Activated T-cell treated with anti-CD3 and anti-CD28 coated beads, Interleukin-2, amount 50 U/mL, for 72 hours (primary cell): ENCODE data around the gene KCNMB4. TPM values are rescaled to one million over a fixed set of nuclear protein-coding genes. Genes with fewer than 3 reads are reported as not detected.

Experiments used
- ATAC-seq, 2 donors: fragments of 150-1000 bp; cut with Tn5 transposase; replicated peaks in 1 of 2; 2 replicates each; pipeline ENCODE4 v1.10.0; 2021; ENCODE audit warnings: moderate library complexity in 2 of 2, mild to moderate bottlenecking in 1 of 2
- DNase-seq, 2 donors: peaks; one replicate each; pipeline ENCODE4 v3.0.0; 2021 to 2022; ENCODE audit warnings: mixed read lengths in 1 of 2
- H3K27ac Mint-ChIP-seq: one replicate; pipeline ENCODE4 v1.8.0; 2022; ENCODE audit warnings: mild to moderate bottlenecking, moderate library complexity, mixed read lengths
- H3K27me3 Mint-ChIP-seq: one replicate; pipeline ENCODE4 v1.8.0; 2022; ENCODE audit warnings: low read depth, mixed read lengths
- H3K36me3 Mint-ChIP-seq, 2 donors: one replicate each; pipeline ENCODE4 v1.8.0; 2022; ENCODE audit warnings: mixed read lengths in 2 of 2, mild to moderate bottlenecking in 1 of 2; ENCODE audit not compliant: insufficient read depth in 2 of 2
- H3K4me1 Mint-ChIP-seq: one replicate; pipeline ENCODE4 v1.8.0; 2022; ENCODE audit warnings: low read depth, mixed read lengths
- H3K4me3 Mint-ChIP-seq, 2 donors: one replicate each; pipeline ENCODE4 v1.8.0; 2022; ENCODE audit warnings: mild to moderate bottlenecking in 2 of 2, mixed read lengths in 2 of 2, moderate library complexity in 2 of 2
- H3K9me3 Mint-ChIP-seq, 2 donors: one replicate each; pipeline ENCODE4 v1.8.0; 2022; ENCODE audit warnings: mixed read lengths in 2 of 2
- total RNA-seq, 2 donors: library from RNA; stranded (reverse); gene quantifications; one replicate each; pipeline ENCODE4 v1.2.3, GENCODE V29; 2022

Gene KCNMB4
- 1 to 10 TPM; 1.6 to 2.2 TPM for total RNA-seq

GRCh38 chr12:70365648-70366518 lies at the start of gene KCNMB4:
KCNMB4 (plus strand) TSS chr12:70366290; CDS start chr12:70366735, 445 bp downstream.
- ATAC-seq (peak; percentile 90 to 92), DNase-seq (peak; percentile 86 to 87)
- Mint-ChIP-seq H3K4me3 (peak within 1 kb of the TSS; percentile 95 to 97), H3K36me3 (peaks cover 0 to 3% of the 10 kb centered on the region in 2 donors), H3K27ac (peak within 1 kb of the TSS; percentile 54), H3K27me3 (peaks cover 14% of the 10 kb centered on the region), H3K4me1 (peaks cover 29% of the 10 kb centered on the region), H3K9me3 (no peaks in the 10 kb centered on the region)

GRCh38 chr12:70317781-70318180 lies 48.3 kb upstream of the KCNMB4 start:
- Mint-ChIP-seq H3K27me3 (no peaks in the 10 kb centered on the region), H3K9me3 (no peaks in the 10 kb centered on the region), H3K36me3 (peaks cover 0 to 5% of the 10 kb centered on the region in 2 donors), H3K27ac (peak overlapping the region; percentile 10), H3K4me1 (peaks cover 27% of the 10 kb centered on the region), H3K4me3 (no peak overlapping the region)
- DNase-seq = no peak
- peak; percentile 45 to 67 for ATAC-seq

GRCh38 chr12:70319605-70320004 lies 46.5 kb upstream of the KCNMB4 start:
- H3K36me3 Mint-ChIP-seq = peaks cover 0 to 2% of the 10 kb centered on the region in 2 donors
- no peaks in the 10 kb centered on the region for H3K9me3 Mint-ChIP-seq
- H3K27me3 Mint-ChIP-seq = no peaks in the 10 kb centered on the region
- no peak overlapping the region for H3K4me3 Mint-ChIP-seq
- peaks cover 21% of the 10 kb centered on the region for H3K4me1 Mint-ChIP-seq
- H3K27ac Mint-ChIP-seq = no peak overlapping the region
- DNase-seq = no peak
- ATAC-seq = no peak

- DNase-seq = no peak
- Mint-ChIP-seq H3K4me3 (no peak overlapping the region), H3K36me3 (peaks cover 0 to 2% of the 10 kb centered on the region in 2 donors), H3K27ac (no peak overlapping the region), H3K4me1 (peaks cover 21% of the 10 kb centered on the region), H3K27me3 (no peaks in the 10 kb centered on the region), H3K9me3 (no peaks in the 10 kb centered on the region)
- ATAC-seq = no peak
Measured at GRCh38 chr12:70321191-70321590, 44.9 kb upstream of the KCNMB4 start.

- no peak overlapping the region for H3K27ac Mint-ChIP-seq
- ATAC-seq (no peak), DNase-seq (no peak)
- peaks cover 2 to 5% of the 10 kb centered on the region in 2 donors for H3K9me3 Mint-ChIP-seq
- no peaks in the 10 kb centered on the region for H3K27me3 Mint-ChIP-seq
- no peak overlapping the region for H3K4me3 Mint-ChIP-seq
- H3K36me3 Mint-ChIP-seq = peaks cover 4 to 8% of the 10 kb centered on the region in 2 donors
- peaks cover 8% of the 10 kb centered on the region for H3K4me1 Mint-ChIP-seq
Measured at GRCh38 chr12:70327541-70327940, 38.5 kb upstream of the KCNMB4 start.

GRCh38 chr12:70329728-70330127 lies 36.4 kb upstream of the KCNMB4 start:
- H3K27ac Mint-ChIP-seq = no peak overlapping the region
- peaks cover 8% of the 10 kb centered on the region for H3K4me1 Mint-ChIP-seq
- ATAC-seq (no peak), DNase-seq (no peak)
- no peak overlapping the region for H3K4me3 Mint-ChIP-seq
- H3K27me3 Mint-ChIP-seq = no peaks in the 10 kb centered on the region
- H3K9me3 Mint-ChIP-seq = peaks cover 2 to 5% of the 10 kb centered on the region in 2 donors
- H3K36me3 Mint-ChIP-seq = peaks cover 4 to 10% of the 10 kb centered on the region in 2 donors

- ATAC-seq (no peak), DNase-seq (no peak)
- Mint-ChIP-seq H3K27ac (no peak overlapping the region), H3K4me1 (peaks cover 8% of the 10 kb centered on the region), H3K27me3 (no peaks in the 10 kb centered on the region), H3K9me3 (peaks cover 2 to 5% of the 10 kb centered on the region in 2 donors), H3K36me3 (peaks cover 4 to 14% of the 10 kb centered on the region in 2 donors), H3K4me3 (no peak overlapping the region)
Measured at GRCh38 chr12:70330158-70330557, 35.9 kb upstream of the KCNMB4 start.

GRCh38 chr12:70332236-70332635 lies 33.9 kb upstream of the KCNMB4 start:
- H3K36me3 Mint-ChIP-seq = peaks cover under 1 to 11% of the 10 kb centered on the region in 2 donors
- no peak for DNase-seq
- H3K9me3 Mint-ChIP-seq = peaks cover 0 to 2% of the 10 kb centered on the region in 2 donors
- no peak overlapping the region for H3K4me3 Mint-ChIP-seq
- ATAC-seq = no peak
- peaks cover 8% of the 10 kb centered on the region for H3K4me1 Mint-ChIP-seq
- H3K27me3 Mint-ChIP-seq = no peaks in the 10 kb centered on the region
- H3K27ac Mint-ChIP-seq = no peak overlapping the region

- DNase-seq (no peak), ATAC-seq (no peak)
- Mint-ChIP-seq H3K27ac (no peak overlapping the region), H3K27me3 (no peaks in the 10 kb centered on the region), H3K4me1 (peaks cover 8% of the 10 kb centered on the region), H3K4me3 (no peak overlapping the region), H3K9me3 (peaks cover 0 to 2% of the 10 kb centered on the region in 2 donors), H3K36me3 (peaks cover 9 to 24% of the 10 kb centered on the region in 2 donors)
Measured at GRCh38 chr12:70334742-70335141, 31.3 kb upstream of the KCNMB4 start.

GRCh38 chr12:70338531-70338930 lies 27.6 kb upstream of the KCNMB4 start:
- no peaks in the 10 kb centered on the region for H3K4me1 Mint-ChIP-seq
- ATAC-seq = no peak

GRCh38 chr12:70351076-70351475 lies 15.0 kb upstream of the KCNMB4 start:
- Mint-ChIP-seq H3K36me3 (peaks cover 1 to 17% of the 10 kb centered on the region in 2 donors), H3K27ac (no peak overlapping the region), H3K4me1 (no peaks in the 10 kb centered on the region), H3K27me3 (no peaks in the 10 kb centered on the region), H3K4me3 (no peak overlapping the region), H3K9me3 (no peaks in the 10 kb centered on the region)
- ATAC-seq (no peak), DNase-seq (no peak)

More at GRCh38 chr12:70338531-70338930, 27.6 kb upstream of the KCNMB4 start:
- Mint-ChIP-seq H3K27me3 (no peaks in the 10 kb centered on the region), H3K36me3 (peaks cover 19 to 31% of the 10 kb centered on the region in 2 donors), H3K4me3 (no peak overlapping the region), H3K27ac (no peak overlapping the region), H3K9me3 (no peaks in the 10 kb centered on the region)
- DNase-seq = no peak

- ATAC-seq (no peak), DNase-seq (no peak)
- H3K9me3 Mint-ChIP-seq = no peaks in the 10 kb centered on the region
- H3K36me3 Mint-ChIP-seq = peaks cover 0 to 9% of the 10 kb centered on the region in 2 donors
- no peak overlapping the region for H3K4me3 Mint-ChIP-seq
- no peaks in the 10 kb centered on the region for H3K4me1 Mint-ChIP-seq
- H3K27me3 Mint-ChIP-seq = no peaks in the 10 kb centered on the region
- no peak overlapping the region for H3K27ac Mint-ChIP-seq
Measured at GRCh38 chr12:70353780-70354660, 12.1 kb upstream of the KCNMB4 start.

GRCh38 chr12:70354787-70355186 lies 11.3 kb upstream of the KCNMB4 start:
- no peak for DNase-seq
- Mint-ChIP-seq H3K9me3 (no peaks in the 10 kb centered on the region), H3K36me3 (peaks cover 0 to 9% of the 10 kb centered on the region in 2 donors), H3K4me1 (no peaks in the 10 kb centered on the region), H3K27ac (no peak overlapping the region), H3K4me3 (no peak overlapping the region), H3K27me3 (no peaks in the 10 kb centered on the region)
- ATAC-seq = no peak
